HUDEP-2 (cell line): ENCODE results near the gene SLC22A31.
"Not testable (repeated sequence)": the region's sequence is repeated elsewhere in the genome, so short reads cannot be mapped to it uniquely, and the experiment has no call there.

Source experiments
- DNase-seq, 76 experiments: peaks; one replicate each; lab custom pipeline; 2025; ENCODE audit not compliant: unreplicated experiment in 76 of 76; lab: John Stamatoyannopoulos, UW

The SLC22A31 gene

DNA sequence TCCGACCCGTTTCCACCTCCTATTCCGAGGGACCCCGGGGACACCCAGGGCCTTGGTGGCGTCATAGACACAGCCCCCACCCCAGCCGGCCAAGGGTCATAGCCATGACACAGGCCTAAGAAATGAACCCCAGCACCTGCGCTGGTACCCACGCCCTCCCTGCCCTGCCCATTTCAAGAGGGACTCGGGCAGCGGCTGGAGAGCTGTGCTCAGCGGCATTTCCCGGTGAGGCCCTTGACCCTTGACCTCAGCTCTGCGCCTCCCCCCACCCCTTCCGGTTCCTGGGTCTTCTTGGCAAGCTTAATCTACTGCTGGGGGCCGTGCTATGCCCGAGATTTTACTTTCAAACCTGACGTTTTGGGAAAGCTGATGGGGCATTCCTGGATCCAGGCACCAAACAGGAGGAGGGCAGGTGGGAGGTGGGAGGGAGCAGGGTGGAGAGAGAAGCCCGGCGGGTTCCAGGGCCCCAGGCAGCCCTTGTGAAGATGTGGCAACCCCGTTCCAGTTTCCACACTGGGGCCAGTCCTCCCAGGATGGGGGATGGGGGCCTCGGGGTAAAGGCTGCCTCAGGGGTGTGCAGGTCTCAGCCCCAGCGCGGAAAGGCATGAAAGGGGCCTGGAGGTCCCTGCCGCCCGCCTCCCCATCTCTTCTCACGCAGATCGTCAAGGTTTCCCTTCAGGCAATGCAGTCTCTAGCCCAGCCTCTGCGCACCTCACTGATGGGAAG, at the start of gene SLC22A31:
Gene SLC22A31 (minus strand): TSS at position 414 of the 726 bp plus-strand sequence. CDS start 36 bp downstream, at position 378.
- DNase-seq: no peak

DNA sequence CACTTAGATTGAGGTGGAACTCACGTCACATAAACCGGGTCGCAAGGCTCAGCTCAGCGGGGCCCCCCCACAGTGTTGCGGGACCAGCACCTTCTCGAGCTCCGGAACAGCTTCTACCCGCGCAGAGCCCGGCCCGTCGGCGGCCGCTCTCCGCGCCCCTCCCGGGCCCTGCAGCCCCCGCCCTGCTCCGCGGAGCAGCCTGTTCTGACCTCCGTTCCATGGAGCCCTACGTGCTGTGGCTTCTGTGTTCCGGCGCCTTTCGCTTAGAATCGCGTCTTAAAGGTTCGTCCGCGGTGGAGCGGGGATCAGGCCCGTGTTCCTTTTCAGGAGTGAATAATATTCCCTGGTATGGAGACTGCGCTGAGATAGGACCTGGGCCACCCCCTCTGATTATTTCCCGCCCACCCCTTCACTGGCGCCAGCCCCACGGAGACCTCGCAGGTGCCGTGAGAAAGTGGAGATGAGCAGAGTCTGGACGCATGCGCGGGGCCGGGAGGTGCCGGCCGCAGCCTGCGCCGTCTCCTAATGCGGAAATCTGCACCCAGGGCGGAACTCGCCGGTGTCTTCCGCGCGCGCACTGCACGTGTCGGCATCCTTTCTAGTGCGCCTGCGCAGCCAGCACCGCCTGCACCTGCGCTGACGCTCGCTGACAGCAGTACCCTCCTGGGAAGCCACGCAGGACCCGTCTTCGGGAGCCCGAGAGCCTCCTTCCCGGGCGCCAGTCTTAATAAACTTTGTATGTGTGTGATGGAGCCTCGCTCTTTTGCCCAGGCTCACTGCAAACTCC, 48.1 kb upstream of the SLC22A31 start:
- DNase-seq: no peak

DNA sequence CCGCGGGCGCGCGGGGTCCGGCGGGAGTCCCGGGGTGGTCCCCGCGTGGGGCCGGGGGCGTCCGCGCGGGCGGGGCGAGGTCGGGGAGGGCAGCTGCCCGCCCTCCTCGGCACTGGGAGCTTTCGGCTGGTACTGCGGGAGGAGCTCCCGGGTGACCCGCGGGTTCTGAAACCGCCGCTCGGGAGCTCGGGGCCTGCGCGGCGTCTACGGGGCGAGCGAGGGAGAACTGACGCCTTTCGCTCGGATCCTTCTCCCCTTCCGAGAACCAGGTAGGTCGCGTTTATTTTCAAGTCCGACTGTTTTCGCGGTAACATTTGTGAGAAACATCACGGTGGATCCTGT, 47.4 kb upstream of the SLC22A31 start:
- not testable (repeated sequence) for DNase-seq

DNA sequence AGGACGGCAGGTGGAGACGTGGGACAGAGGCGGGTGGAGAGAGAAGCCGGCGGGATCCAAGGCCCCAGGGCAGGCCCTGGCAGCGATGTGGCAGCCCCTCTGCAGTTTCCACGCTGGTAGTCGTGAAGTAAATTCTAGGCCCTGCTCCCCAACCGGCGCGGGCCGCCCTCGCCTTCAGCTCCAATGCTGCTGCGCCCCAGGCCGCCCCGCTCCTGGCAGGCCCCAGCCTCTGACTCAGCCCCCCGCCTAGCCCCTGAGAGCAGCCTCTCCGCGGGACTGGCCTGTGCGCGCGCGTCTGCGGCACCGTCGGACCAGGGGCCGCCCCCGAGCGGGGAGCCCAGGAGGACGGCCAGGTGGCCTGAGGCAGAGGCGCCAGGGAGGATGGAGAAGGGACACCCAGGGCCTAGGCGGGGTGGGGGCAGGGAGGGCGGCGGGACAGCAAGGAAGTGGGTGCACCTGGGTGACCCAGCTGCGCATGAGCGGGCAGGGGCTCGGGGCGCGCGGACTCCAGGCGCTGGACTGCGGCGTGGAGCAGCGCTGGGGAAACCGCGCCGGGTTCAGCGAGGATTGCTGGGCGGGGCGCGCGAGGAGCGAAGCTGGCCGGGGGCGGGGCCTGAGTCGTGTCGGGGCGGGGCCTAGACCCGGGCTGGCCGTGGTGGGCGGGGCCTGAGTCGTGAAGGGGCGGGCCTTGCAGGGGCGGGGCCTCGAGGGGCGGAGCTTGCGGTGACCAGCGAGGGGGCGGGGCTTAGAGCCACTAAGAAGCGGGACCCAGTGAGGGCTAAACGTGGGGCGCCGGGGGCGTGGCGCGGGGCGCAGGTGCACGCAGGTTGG, 46.8 kb upstream of the SLC22A31 start:
- DNase-seq: peak in 73 of 76 experiments; percentile 6 to 95 (median 77)

DNA sequence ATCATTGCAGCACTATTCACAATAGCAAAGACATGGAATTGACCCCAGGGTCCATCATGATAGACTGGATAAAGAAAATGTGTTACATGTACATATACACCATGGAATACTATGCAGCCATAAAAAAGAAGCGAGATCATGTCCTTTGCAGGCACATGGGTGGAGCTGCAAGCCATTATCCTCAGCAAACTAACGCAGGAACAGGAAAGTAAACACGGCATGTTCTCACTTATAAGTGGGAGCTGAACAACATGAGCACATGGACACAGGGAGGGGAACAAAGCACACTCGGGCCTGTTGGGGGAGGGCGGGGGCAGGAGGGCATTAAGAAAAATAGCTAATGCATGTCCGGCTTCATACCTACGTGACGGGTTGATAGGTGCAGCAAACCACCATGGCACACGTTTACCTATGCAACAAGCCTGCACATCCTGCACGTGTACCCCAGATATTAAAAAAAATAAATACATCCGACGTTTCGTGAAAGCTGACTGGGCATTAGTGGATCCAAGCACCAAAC, 46.1 kb upstream of the SLC22A31 start:
- no peak for DNase-seq

DNA sequence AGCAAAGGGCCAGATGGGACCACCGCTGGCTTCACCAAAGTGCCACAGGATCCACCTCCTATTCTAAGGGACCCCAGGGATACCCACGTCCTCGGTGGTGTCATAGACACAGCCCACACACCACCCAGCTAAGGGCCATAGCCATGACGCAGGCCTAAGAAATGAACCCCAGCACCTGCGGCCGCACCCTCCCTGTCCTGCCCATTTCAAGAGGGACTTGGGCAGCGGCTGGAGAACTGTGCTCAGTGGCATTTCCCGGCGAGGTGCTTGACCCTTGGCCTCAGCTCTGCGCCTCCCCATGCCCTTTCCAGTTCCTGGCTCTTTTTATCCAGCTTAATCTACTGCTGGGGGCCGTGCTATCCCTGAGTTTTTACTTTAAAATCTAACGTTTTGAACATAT, 44.4 kb upstream of the SLC22A31 start:
- DNase-seq: no peak

DNA sequence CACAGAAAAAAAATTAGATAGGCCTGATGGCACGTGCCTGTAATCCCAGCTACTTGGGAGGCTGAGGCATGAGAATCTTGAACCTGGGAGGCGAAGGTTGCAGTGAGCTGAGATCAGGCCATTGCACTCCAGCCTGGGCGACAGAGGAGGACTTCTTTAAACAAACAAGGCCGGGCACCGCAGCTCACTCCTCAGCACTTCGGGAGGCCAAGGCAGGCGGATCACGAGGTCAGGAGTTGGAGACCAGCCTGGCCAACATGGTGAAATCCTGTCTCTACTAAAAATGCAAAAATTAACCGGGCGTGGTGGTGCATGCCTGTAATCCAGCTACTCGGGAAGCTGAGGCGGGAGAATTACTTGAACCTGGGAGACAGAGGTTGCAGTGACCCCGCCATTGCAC, 43.9 kb upstream of the SLC22A31 start:
- DNase-seq: not testable (repeated sequence)

DNA sequence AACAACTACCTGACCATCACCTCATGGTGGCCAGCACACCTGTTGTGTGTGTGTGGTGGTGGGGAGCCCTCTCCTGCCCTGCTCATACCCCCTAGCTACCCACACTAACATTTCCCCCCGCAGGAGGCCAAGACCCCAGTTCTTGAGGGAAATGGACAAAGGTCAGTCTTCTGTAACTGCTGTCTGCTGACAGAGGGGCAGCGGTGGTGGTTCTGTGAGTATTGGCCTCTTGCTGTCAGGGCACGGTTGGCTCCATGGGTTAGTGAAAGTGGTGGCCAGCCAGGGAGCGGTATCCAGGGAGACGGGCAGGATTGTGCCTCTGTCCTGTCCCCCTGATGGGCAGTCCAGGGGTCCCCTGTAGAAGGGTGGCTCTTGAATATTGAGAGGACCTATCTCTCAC, 43.3 kb upstream of the SLC22A31 start:
- no peak for DNase-seq

DNA sequence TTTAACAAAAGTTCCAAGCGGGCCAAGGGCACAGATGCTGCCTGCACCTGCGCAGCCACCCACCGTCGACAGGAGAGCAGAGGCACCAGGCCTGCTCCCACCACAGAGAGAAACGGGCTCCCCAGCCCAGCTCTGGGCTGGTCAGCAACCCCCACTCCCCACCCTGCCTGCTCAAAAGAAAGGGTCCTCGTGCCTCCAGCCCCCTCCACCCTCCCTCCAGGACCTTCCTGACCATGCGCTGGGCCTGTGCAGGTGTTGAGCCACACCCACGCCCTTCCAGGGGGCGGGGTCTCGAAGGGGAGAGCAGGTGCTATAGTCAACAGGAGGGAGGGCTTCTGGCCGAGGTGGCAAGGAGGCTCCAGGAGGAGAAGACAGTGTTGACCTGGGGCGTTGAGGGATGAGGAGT, 42.5 kb upstream of the SLC22A31 start:
- no peak for DNase-seq

DNA sequence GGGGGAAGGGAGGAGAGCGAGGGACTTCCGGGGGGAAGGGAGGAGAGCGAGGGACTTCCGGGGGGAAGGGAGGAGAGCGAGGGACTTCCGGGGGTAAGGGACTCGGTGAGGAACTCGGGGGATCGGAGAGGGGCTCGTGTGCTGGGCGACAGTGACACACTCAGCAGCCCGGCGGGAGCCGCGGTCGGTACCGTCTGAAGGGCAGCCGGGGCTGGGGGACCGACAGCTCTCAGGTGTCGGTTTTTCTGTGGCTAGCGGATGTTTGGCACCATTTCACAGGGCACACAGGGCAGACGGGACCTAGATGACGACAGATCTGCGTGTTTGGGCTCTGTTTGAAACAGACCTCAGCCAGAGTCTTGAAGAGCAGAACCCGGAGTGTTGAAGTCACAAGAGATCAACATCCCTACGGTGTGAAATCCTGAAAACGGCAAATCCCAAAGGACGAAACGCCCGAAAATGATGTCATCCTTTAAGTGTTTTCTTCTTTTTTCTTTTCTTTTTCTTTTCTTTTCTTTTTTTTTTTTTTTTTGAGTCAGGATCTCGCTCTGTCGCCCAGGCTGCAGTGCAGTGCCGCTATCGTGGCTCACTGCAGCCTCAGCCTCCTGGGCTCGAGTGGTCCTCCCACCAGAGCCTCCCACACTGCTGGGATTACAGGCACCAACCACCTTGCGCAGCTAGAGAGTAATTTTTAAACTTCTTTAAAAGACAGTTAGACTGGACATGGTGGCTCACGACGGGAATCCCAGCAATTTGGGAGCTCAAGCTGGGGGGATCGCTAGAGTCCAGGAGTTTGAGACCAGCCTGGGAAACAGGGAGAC, 41.1 kb upstream of the SLC22A31 start:
- DNase-seq: peak in 65 of 76 experiments; percentile 15 to 86 (median 67)

DNA sequence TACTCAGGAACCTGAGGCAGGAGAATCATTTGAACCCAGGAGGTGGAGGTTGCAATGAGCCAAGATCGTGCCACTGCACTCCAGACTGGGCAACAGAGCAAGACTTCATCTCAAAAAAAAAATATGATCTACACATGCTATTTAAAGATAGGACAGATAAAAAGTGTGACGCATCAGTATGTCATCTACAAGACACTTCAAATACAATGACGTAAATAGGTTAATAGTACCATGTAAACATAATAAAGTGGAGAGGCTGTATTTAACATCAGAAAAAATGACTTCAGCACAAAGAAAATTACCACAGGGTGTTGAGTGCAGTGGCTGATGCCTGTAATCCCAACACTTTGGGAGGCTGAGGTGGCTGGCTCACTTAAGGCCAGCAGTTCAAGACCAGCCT, 37.4 kb upstream of the SLC22A31 start:
- no peak for DNase-seq

DNA sequence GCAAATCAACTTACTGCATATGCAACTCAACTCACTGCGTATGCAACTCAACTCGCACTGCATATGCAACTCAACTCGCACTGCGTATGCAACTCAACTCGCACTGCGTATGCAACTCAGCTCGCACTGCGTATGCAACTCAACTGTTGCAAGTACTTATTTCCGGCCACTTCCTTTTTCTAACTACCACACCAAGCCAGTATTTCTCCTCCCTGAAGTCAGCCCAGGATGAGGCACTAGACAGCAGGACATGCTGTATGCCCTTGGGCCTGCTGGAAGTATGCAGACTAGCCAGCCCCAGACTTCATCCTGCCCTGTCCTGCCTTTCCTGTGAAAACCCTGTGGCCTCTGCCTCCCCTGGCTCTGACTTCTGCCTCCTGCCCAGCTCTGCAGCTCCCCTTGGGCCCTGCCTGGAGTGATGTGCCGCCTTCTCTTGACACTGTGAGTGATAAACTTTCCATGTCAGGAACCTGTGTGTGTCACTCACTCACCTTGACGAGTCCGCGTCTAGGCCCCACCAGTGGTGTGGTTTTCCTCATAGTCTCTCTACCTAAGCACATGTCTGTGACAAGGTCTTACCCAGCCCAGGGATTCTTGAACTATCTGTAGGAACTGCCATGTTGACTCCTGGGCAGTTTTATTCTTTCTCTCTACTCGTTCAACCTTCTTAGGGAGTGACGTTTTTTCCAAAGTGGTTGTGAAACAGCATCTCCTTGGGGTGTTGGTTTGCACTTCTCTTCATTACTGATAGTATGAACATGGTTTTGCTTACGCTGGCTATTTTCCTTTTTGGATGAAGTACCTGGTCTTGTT, 33.5 kb upstream of the SLC22A31 start:
- DNase-seq: no peak

DNA sequence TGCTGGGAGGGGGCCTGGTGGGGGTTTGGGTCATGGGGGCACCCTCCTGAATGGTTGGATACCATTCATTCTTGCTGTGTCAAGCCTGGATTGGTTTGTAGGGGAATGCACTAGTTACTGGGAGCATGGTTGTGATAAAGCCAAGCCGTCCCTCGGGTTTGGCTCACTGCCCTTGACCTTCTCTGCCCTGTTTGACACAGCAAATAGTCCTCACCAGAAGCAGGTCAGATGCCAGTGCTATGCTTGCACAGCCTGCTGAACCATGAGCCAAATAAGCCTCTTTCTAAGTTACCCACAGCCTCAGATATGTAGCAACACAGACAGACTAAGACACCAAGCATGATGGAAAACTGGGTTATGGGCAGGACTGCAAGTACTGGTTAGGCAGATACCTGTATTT, 31.8 kb upstream of the SLC22A31 start:
- no peak for DNase-seq

DNA sequence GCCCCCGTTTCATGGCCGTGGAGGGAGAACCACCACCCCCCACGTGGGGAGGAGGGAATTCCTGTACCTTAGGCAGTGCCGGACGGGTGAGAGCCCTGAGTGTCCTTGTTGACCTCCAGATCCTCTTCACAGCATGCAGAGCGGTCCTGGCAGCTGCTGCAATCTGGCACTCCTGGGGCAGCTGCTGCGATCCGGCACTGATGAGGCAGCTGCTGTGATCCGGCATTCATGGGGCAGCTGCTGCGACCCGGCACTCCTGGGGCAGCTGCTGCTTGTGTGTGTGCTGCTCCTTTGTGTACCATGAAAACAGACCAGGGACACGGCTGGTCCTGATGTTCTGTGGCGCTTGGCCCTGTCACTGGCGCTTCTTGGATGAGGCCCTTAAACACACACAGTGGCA, 29.9 kb upstream of the SLC22A31 start:
- no peak for DNase-seq

DNA sequence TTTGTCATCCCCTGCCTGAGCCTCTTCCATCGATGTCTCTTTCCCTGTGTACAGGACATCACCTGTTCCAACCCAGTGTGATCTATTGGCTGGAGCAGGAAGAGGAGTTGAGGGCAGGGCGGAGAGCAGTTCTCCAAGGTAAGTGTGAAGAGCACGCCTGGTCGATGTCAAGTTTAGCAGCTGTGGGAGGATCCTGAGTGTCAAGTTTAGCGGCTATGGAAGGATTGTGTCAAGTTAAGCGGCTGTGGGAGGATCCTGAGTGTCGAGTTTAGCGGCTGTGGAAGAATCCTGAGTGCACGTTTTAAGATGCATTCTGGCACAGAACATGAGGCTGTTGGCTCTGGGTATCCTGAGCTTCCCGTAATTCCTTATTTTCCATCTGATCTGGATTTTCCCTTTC, 24.3 kb upstream of the SLC22A31 start:
- DNase-seq: no peak

DNA sequence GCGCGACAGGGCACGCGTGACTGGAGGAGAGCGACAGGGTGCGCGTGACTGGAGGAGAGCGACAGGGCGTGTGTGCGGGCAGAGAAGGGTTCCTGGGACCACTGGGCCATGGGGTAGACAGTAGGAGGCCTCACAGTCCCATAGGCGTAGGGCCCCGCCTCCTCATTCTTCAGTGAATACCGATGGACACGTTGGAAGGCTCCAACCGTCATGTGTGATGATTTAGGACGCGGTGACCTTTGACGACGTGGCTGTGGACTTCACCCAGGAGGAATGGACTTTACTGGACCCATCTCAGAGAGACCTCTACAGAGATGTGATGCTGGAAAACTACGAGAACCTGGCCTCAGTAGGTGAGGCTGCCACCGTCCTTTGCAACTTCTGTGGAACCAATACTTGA, 22.6 kb upstream of the SLC22A31 start:
- DNase-seq: no peak

DNA sequence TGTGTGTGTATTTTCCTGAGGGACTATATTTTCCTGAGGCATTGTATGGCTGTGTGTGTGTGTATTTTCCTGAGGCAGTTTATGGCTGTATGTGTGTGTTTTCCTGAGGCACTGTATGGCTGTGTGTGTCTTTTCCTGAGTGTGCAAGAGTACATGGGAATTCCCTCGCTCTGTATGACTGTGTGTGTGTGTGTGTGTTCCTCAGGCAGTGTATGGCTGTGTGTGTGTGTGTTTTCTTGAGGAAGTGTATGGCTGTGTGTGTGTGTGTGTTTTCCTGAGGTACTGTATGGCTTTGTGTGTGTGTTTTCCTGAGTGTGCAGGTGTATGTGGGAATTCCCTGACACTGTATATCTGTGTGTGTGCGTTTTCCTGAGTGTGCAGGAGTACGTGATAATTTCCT, 21.3 kb upstream of the SLC22A31 start:
- no peak for DNase-seq

DNA sequence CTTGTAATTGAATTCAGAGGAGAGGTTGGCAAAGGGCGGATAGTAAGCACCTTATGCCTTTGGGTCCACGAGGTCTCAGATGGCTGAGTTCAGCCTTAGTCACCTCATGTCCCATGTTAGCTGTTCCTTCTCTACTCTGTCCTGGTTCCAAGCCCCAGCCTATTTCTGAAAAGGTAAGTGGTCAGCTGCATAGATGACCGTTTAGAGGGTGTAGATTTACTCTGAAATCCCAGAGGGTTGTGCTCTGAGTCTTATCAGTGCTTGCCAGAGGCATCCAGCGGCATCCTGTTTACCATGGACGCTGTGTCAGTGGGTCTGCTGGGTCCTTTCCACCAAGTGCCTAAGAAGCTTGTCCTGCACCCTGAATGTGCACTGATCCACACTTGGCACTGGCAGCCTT, 19.0 kb upstream of the SLC22A31 start:
- DNase-seq: peak in 4 of 76 experiments; percentile 2 to 4 (median 2)
